HPDE6-E6E7 (cell line): ENCODE results near the gene CAMTA1.

Experiments used
- DNase-seq: peaks from one replicate; pipeline ENCODE4 v3.0.0; 2011; ENCODE audit warnings: missing footprints; ENCODE audit errors: extremely low spot score

The CAMTA1 gene

DNA sequence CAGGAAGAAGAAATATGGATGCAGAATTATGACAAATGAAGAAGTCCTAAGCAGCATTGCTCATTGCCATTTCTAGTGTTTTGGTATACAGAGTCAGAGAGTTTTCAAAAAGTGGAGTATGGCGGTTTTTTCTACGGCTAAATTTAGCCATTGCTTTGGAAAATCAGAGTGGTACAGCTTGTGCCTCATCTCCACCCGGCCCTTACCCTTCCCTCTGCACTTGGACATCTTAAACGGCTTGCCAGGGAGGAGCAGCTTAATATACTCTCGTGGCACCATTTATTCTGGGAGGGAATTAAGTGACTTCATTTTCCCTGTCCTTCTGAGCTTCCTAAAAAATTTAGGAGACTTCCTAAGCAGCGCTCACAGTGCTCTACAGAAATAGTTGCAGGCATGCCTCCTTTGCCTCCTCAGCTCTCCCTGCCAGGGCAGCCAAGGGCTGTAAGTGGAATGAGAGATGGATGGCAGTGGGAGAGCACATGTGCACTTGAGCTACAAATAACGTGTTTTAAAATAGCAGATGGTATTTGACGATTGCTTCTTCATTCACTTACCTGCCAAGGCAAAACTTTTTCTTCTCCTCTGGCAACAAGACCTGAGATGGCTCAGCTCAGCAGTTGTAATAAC lies 934.3 kb downstream of the CAMTA1 start:
- DNase-seq: no peak

GRCh38 chr1:7721940-7722669 lies 936.9 kb downstream of the CAMTA1 start:
- no peak for DNase-seq

DNA sequence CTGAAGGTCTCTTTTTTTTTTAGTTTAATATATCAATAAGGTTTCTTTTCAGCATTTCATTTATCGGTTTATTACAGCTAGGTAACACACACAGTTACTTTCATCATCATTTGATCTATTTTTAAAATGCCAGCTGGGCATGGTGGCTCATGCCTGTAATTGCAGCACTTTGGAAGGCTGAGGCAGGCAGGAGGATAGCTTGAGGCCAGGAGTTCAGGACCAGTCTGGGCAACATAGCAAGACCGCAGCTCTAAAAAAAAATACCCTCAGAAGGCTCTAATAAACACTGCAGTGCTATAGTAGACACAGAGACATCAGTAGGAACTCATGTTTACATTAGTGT lies 937.4 kb downstream of the CAMTA1 start:
- no peak for DNase-seq

DNA sequence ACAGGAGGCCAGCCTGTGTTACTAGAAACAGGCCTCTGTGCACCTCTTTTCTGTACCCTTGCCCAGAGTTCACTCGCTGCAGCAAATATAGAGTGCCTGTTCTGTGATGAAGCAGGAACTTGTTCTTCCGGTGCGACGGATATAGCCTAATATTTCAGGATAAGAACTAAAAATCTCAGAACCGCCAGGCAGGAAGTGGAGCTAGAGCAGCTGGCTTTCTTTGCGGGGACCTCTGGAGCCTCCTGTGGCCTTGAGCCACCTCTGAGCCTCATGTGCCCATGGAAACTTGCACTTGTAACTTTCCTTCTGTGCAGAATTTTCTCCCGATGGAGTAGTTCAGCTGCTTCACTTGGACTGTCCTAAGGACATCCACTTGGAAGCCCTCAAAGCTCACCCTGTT lies 941.4 kb downstream of the CAMTA1 start:
- no peak for DNase-seq

DNA sequence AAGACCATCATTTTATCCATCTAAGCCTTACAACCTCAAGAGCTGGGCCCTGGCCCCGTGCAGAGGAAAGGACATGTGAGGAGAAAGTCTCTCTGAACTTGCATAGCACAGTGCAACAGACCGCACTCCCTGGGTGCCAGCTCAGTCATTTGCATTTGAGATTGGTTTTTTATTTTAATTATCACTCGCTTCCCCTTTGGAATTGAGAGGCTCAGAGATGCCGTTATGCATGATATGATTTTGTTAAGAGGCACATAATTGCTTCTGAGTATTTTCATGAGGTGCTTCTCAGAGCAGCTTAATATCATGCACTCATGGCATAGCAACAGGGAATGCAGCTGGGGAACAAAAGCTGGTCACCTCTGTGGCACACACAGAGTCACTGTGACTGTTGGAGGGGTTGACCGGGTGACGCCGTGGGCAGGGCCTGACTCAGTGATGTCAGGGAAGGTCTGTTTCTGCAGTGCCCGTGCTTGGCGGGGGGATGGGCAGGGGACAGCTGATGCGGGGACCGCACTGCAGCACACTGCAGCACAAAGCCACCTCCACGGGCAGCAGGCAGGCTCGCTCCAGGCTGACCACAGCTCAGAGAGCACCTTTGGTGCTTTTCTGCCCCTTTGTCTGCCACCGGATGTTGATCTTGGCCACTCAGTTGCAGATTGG lies 942.7 kb downstream of the CAMTA1 start:
- DNase-seq: no peak

- DNase-seq: no peak
These were observed 944.5 kb downstream of the CAMTA1 start for GRCh38 chr1:7729761-7730160.

DNA sequence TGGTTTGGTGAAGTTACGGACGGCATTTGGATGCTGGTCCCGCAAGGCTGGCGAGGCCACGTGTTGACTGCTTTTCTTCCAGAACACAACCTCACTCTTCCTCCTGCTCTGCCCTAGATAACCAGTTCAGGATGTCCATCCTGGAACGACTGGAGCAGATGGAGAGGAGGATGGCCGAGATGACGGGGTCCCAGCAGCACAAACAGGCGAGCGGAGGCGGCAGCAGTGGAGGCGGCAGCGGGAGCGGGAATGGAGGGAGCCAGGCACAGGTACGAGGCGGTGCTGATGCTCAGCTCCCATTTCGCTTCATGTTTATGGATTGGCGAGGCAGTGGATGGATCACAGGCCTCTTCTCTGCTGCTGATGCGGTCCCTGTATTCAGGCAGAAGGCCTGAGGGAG lies 947.1 kb downstream of the CAMTA1 start:
- DNase-seq: no peak

- no peak for DNase-seq
These were observed 948.0 kb downstream of the CAMTA1 start for GRCh38 chr1:7733276-7733675.

- no peak for DNase-seq
These were observed 952.8 kb downstream of the CAMTA1 start for GRCh38 chr1:7738044-7738443.

DNA sequence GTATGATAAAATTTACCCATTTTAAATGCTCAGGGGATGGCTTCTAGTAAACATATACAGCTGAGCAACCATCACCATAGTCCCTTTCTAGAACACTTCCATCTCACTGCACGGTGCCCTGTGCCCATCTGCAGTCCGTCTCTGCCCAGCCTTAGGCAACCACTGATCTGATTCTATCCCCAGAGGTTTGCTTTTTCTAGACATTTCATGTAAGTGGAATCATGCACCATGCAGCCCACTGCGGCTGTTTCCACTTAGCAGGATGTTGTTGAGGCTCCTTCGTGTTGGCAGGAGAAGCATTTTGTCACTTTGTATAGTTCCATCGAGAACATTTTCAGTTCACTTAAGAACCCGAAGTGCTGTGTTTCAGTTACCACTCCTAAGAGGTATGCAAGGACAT lies 958.1 kb downstream of the CAMTA1 start:
- DNase-seq: no peak

- no peak for DNase-seq
These were observed 959.6 kb downstream of the CAMTA1 start for GRCh38 chr1:7744882-7745281.

- peak; percentile 81 for DNase-seq
These were observed 960.5 kb downstream of the CAMTA1 start for GRCh38 chr1:7745783-7746182.

- no peak for DNase-seq
These were observed 962.4 kb downstream of the CAMTA1 start for GRCh38 chr1:7747605-7748004.

DNA sequence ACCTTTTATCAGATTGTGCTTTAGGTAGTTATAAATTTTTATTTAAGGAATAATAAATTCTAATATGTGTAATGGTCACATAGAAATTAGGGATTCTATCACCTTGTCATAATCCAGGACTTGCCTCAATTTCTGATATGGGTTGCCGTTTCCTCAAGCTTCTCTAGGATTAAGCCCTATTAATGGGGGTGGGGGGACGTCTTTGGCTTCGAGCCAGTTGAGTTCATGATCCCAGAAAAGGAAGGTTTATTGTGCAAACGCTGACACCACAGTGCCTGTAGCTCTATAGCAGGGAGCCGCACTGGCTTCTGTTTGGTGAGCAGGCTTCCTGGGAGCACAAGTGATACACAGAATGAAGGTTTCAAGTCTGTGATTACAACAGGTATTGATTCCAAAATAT lies 963.9 kb downstream of the CAMTA1 start:
- DNase-seq: no peak

- DNase-seq: no peak
These were observed 965.9 kb downstream of the CAMTA1 start for GRCh38 chr1:7751174-7751573.

DNA sequence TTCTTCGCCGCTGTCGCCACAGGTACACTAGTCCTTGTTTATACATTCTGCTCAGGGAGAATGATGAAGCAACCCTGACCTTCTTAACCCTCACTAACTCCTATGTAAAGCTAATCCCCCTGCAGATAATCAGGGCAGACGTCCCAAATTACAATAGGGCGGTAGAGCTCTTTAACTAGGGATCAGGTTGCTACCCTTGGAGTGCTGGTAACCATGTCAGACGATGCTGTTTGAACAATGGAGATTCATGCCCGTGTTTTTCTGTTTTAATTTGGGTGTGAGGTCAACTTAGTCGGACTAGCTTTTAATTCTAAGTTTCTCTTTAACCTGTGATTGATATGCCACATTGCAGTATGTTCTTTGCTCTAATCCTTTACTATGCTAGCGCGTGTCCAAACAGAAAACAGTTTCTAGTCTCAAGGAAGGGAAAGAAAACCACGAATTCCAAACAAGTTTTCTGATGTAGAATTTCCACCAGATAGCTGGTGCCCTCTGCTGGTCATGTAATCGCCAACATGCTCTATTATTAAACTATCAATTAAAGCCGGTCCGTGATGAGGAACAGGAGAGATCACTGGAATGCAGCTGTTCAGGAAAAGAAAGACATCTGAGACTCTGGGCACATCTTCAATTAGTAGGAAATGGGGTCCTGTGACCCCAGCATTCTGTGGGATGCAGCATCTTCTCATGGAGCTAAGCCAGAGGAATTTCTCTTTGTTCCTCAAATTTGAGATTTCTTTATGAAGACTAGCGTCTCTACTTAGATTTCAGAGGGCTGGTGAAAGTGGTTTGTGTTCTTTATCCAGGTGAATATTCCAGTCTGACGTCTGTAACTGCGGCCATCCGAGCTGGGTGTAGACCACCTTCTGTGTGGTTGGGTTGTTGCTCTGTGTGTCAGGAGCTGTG lies 967.5 kb downstream of the CAMTA1 start:
- peak; percentile 31 for DNase-seq

DNA sequence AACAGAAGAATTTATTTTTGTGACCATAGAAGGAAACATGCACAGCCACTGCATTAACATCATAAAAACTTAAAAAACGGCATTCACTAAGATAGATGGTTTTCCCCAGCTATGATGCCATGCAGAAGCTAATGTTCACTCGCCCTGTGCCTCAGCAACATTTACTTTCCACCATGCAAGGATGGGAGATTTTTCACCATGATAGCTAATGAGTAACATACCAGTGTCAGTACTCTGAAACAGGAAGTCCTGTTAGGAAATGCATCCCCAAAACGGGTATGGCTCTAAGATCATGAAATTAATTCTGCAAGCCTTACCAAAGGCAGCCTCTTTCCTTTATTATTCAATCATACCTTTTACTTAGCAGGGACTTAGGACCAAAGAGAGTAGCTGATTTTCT lies 968.4 kb downstream of the CAMTA1 start:
- DNase-seq: no peak

- DNase-seq: no peak
These were observed 969.0 kb downstream of the CAMTA1 start for GRCh38 chr1:7754234-7754633.

DNA sequence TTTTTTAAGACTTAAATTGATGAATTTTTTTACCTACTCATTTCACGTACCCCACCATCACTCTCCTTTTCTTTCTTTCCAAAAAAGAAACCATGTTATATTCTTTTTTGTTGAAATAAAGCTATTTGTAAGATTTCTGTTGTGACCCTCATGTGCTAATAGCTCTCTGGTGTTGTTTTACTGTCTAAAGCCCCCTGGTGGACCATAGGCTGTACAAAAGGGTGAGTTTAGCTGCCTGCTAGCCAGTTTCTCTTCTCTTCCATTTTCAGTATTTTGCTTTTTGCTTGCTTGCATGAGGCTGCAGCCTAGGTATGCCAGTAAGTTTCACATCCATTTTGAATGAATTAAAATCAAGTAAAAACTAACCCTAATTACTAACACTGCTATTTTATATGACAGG lies 970.2 kb downstream of the CAMTA1 start:
- DNase-seq: no peak

- no peak for DNase-seq
These were observed 975.0 kb downstream of the CAMTA1 start for GRCh38 chr1:7760245-7760644.

GRCh38 chr1:7761103-7761502 lies 975.8 kb downstream of the CAMTA1 start:
- no peak for DNase-seq

GRCh38 chr1:7767176-7767575 lies 981.9 kb downstream of the CAMTA1 start:
- no peak for DNase-seq
